G401.6 (cell line): ENCODE measurements around the gene IRF1.

Source experiments
- FAIRE-seq: peaks from 2 replicates; lab custom pipeline; 2012; peaks lifted over from hg19 to GRCh38; lab: Jason Lieb, UNC

Gene IRF1

GRCh38 chr5:132460846-132461568 is 29.6 kb downstream of the IRF1 start:
- no peak for FAIRE-seq

- FAIRE-seq = no peak
Observed at GRCh38 chr5:132459983-132460838, 30.4 kb downstream of the IRF1 start.

GRCh38 chr5:132459031-132459982 is 31.3 kb downstream of the IRF1 start:
- FAIRE-seq = no peak

GRCh38 chr5:132458651-132459030 is 31.9 kb downstream of the IRF1 start:
- FAIRE-seq = no peak

GRCh38 chr5:132458226-132458560 is 32.4 kb downstream of the IRF1 start:
- FAIRE-seq = no peak

GRCh38 chr5:132457371-132458225 is 33.0 kb downstream of the IRF1 start:
- FAIRE-seq = no peak

- FAIRE-seq = no peak
Observed at GRCh38 chr5:132456987-132457361, 33.6 kb downstream of the IRF1 start.

GRCh38 chr5:132456296-132456986 is 34.1 kb downstream of the IRF1 start:
- FAIRE-seq = no peak

GRCh38 chr5:132455614-132456115 is 34.9 kb downstream of the IRF1 start:
- no peak for FAIRE-seq

GRCh38 chr5:132454361-132454760 is 36.2 kb downstream of the IRF1 start:
- FAIRE-seq = no peak

GRCh38 chr5:132451387-132451786 is 39.2 kb downstream of the IRF1 start:
- no peak for FAIRE-seq

- FAIRE-seq = no peak
Observed at GRCh38 chr5:132449060-132449459, 41.5 kb downstream of the IRF1 start.

GRCh38 chr5:132447196-132447595 is 43.4 kb downstream of the IRF1 start:
- FAIRE-seq = no peak

- FAIRE-seq = no peak
Observed at GRCh38 chr5:132446621-132447020, 44.0 kb downstream of the IRF1 start.

- no peak for FAIRE-seq
Observed at GRCh38 chr5:132445930-132446329, 44.6 kb downstream of the IRF1 start.

GRCh38 chr5:132445640-132445923 is 45.0 kb downstream of the IRF1 start:
- FAIRE-seq = no peak

GRCh38 chr5:132444841-132445639 is 45.5 kb downstream of the IRF1 start:
- no peak for FAIRE-seq

- no peak for FAIRE-seq
Observed at GRCh38 chr5:132444061-132444460, 46.5 kb downstream of the IRF1 start.

GRCh38 chr5:132439521-132440089 is 51.0 kb downstream of the IRF1 start:
- no peak for FAIRE-seq

- no peak for FAIRE-seq
Observed at GRCh38 chr5:132438917-132439316, 51.7 kb downstream of the IRF1 start.
